Measurements from ENCODE around the gene SLC23A3.
A peak's percentile ranks its signal among the peaks of the same experiment; 100 is the strongest.

SLC23A3 gene

GRCh38 chr2:219175928-219176817, 6.3 kb upstream of the SLC23A3 start:
- peak in 1 of 2 donors; percentile 69 for DNase-seq

DNA sequence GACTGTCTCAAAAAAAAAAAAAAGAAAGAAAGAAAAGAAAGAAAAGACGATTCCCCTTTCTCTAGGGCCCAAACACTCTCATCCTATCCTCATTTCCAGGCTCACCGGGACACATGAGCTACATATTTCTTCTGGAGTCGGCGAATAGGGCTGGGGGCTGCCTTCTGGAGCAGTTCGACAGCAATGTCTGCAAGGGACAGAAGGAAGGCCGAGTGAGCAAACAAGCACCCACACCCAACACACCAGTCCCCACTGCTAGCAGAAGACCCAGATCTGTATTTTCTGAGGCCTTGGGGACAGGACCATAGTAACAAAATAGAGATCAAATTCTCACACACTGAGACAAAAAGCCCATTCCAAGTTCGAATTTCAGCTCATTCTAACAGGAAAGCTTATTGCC, 5.7 kb upstream of the SLC23A3 start:
- no peak for DNase-seq

- DNase-seq: no peak
Observed at GRCh38 chr2:219174801-219175200, 5.0 kb upstream of the SLC23A3 start.

GRCh38 chr2:219174146-219174545, 4.3 kb upstream of the SLC23A3 start:
- DNase-seq: no peak

GRCh38 chr2:219173176-219173575, 3.3 kb upstream of the SLC23A3 start:
- no peak for DNase-seq

DNA sequence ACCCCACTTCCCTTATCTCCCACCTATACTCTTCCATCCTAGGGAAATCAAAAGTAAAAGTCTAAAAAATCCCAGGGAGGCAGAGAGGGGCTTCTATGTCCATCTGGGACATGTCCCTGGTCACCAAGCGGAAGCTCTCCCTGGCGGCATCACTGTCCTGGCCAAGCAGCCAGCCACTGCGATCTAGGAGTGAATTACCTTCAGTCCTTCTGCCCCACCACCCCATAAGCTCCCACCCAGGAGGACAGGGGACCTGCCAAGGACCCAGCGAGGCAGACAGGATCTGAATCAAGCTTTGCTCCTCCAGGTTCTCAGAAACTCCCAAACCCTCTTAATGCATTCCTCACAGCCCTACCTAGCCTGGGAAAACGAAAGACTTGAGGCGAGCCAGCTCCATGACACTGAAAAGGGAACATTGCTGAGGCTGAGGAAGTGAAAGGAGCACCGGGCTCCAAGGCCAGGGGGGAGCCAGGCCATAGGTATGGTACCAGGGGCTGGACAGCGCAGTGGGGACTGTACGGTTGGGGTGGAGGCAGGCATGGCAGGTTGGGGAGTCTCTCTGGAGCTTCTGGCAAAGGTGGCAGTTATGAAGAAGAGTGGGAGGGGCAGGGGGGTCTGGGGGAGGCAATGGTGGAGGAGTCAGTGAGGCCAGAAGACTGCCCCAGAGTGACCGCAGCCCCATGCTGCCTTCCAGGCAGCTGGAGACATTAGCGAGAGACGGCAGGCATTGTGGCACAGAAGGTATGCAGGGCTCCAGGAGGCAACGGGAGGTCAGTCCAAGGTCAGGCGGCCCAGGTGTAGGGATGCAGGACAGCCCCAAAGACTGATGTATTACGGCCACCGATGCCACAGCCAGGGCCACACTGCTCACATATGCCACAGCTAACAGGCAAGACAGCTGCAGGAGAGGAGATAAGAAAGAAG, 2.7 kb upstream of the SLC23A3 start:
- no peak for DNase-seq

GRCh38 chr2:219171231-219171651, 1.4 kb upstream of the SLC23A3 start:
- DNase-seq: peak; percentile 34 to 64

GRCh38 chr2:219168932-219169331, 897 bp downstream of the SLC23A3 start:
- DNase-seq: no peak

DNA sequence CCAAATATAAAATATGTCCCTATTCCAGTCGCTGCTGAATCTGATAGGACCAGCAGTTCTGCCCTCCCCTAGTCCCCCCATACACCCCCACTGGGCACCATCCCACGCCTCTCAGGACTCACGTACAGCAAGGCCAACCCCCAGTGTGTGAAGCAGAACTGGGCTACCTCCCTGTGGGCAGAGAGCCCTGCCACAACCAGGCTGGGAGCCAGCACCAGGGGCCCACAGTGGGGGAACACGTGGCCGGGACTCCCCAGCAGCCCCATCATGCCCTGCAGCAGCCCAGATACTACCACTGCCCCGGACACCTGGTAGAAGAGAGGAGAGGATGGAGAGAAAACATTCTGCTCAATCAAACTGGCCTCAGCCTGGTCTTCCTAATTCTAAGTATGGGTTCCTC, 1.3 kb downstream of the SLC23A3 start:
- DNase-seq: no peak

DNA sequence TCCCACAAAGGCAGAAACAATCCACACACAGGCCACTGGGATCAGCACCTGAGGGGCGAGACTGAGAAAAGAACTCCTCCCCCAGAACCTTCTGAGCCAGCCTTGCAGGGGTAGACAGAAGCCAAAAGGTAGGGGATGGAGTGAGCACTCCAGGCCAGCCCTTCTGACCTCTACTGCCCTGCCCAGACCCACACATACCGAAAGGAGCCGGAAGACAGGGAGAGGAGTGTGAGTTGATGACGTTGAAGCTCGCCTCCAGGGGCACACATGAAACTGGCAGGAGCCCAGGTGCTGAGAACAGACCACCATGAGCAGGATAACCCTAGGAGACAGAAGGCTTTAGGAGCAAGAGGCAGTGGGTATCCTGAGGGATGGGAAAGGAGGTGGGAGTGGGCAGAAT, 1.8 kb downstream of the SLC23A3 start:
- DNase-seq: no peak

GRCh38 chr2:219165058-219165911, 4.5 kb downstream of the SLC23A3 start:
- DNase-seq: no peak

GRCh38 chr2:219163156-219163555, 6.7 kb downstream of the SLC23A3 start:
- DNase-seq: no peak

GRCh38 chr2:219161097-219161496, 8.7 kb downstream of the SLC23A3 start:
- DNase-seq: no peak

DNA sequence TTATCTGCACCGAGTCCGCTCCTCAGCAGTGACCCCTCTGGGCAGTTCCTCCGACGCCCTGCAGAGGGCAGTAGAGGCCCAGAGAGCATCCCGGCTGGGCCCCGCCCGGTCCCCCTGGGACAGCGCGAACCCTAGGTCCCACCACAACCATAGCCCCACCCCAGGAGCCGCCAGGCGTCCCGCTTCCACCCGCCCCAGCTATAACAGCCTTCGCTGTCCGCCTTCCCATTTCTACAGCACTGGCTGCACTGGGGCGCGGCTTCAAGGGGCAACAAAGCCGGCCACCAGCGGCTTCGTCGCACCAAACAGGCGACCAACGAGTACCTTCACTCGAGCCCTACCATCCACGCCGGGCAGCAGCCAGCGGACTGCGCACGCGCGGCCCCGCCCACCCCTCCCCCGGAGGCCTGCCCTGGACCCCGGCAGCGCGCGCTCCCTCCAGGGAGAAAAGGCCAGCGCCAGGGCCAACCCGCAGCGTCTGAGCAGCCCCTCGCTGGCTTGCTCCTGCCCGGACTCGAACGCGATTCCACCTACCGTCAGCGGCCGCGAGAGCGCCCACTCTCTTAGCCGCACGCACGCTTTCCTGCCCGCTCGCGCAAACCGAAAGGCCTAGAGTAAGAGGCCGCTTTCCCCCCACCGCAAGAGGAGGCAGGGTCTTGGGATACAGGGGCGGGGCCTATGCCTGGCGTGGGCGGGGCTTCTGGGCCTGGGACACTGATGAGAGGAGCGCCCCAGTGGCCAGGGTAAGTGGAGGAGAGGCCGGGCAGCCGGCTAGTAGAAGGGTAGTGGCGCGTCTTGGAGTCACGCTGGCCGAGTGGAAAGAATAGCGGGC, 9.4 kb downstream of the SLC23A3 start, which contains the start of gene NHEJ1:
NHEJ1 (minus strand) TSS at position 630 of the 832 bp plus-strand sequence. CDS start 2,453 bp downstream, outside the sequence.
- peak; percentile 93 to 94 for DNase-seq

DNA sequence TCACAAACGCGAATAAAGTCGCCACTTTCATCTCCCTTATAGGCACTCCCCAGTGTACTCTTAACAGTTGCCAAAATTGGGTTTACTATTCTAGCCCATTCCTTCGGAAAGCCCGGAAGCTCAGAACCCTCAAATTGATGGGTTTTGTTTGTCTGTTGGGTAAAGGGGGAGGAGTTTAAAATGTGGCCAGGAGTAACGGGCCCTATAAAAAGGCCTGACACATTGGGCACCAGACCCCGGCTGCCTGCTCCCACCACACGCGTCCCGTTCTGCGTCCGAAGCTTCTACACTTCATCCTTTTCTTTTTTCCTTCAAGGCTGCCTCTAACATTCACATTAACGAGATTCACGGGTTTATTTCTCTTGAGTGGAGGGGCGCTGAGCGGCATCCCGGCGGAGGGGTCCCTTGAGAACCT, 10.1 kb downstream of the SLC23A3 start:
- DNase-seq: no peak

GRCh38 chr2:219158586-219158985, 11.2 kb downstream of the SLC23A3 start:
- DNase-seq: no peak

DNA sequence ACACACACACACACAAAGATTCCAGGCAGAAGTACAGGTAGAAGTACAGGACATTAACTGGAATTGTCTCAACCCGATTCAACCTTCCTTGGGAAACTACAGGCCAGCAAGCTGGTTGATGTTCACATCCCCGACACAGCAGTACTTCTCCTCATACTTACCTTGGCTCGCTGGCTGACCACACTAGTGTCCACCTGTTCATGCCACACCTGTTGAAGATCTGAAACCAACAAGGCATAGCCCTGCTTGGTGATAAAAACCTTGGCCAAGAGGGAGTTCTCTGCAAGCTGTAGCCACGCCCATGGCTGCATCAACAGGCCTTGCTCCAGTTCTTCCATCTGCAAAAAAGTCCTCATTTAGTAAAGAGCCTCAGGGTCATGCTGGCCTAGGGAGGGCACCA, 11.8 kb downstream of the SLC23A3 start:
- DNase-seq: no peak

DNA sequence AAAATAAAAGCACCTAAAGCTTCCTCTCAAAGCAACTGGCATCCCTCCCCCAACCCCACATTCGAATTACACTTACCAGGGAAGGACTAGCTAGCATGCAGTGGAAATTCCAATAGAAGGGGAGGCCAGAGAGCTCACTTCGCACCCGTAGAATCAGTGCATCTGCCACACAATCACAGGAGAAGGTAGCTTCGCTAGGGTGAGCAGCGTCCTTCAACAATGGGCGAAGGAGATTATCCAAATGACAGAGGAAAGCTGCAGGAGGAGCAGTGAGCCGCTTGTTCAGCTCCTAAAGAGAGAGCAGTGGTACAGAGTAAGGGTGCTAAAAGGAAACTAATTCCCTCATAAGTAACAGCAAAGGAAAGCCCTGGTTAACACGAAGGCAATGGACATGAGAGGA, 12.4 kb downstream of the SLC23A3 start:
- no peak for DNase-seq

GRCh38 chr2:219155054-219155644, 14.7 kb downstream of the SLC23A3 start:
- DNase-seq: peak; percentile 17 to 72

DNA sequence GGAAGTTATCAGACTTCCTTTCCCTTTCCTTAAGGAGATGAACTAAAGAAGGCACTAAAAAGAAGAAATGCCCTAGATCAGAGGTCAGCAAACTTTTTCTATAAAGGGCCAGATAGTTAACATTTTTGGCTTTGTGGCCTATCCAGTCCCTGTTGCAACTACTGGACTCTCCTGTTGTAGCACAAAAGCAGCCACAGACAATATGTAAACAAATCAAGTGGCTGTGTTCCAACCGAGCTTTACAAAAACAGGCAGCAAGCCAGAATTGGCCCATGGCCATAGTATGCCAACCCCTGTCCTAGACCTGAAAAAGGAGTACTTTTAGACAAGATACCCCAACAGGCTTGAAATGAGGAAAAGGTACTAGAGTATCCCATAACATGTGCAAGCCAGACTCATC, 20.2 kb downstream of the SLC23A3 start:
- no peak for DNase-seq

- DNase-seq: no peak
Observed at GRCh38 chr2:219142329-219142728, 27.5 kb downstream of the SLC23A3 start.

Measured in CD4-positive, alpha-beta T cell treated with Interleukin-4 for 1 hour (primary cell).